SK-N-SH (cell line): ENCODE measurements around the gene ESCO1. TPM values are rescaled to one million over a fixed set of nuclear protein-coding genes. Genes with fewer than 3 reads are reported as not detected.
A peak's percentile ranks its signal among the peaks of the same experiment; 100 is the strongest.
"Not testable (repeated sequence)": the region's sequence is repeated elsewhere in the genome, so short reads cannot be mapped to it uniquely, and the experiment has no call there.

ENCODE experiments used
- CTCF ChIA-PET: fragments of 300-600, 350-600 bp; formaldehyde crosslinking; extraction: SDS; loops from one replicate; lab custom pipeline; 2021; lab: Yijun Ruan, JAX
- POLR2A ChIA-PET: fragments of 350-600 bp; sonication (Branson Sonifier 250); formaldehyde crosslinking; extraction: SDS; loops from one replicate; lab custom pipeline; 2020; ENCODE audit warnings: antibody characterized with exemption, inconsistent platforms; lab: Yijun Ruan, JAX
- DNase-seq: peaks from one replicate; pipeline ENCODE4 v3.0.0; 2012
- H2AFZ ChIP-seq: fragments of 200-600 bp; sonication (generic); 2 replicates; pipeline ENCODE4 v1.8.1; 2016; ENCODE audit warnings: antibody characterized with exemption, mild to moderate bottlenecking, low read depth
- H3F3A ChIP-seq: fragments of 200-600 bp; sonication (generic); replicated peaks from 2 replicates; pipeline ENCODE3; 2016; ENCODE audit warnings: antibody characterized with exemption, mild to moderate bottlenecking; ENCODE audit not compliant: insufficient read depth
- H3K27ac ChIP-seq, 2 experiments: fragments of 200-500 bp in 1 of 2; fragments of 200-600 bp in 1 of 2; sonication (Bioruptor generic) in 1 of 2; sonication (generic), shearing (Covaris generic) in 1 of 2; 2 replicates each; pipeline versions ENCODE4 v1.5.1 to v1.6.1; 2014 to 2016; ENCODE audit warnings: low read depth in 2 of 2, inconsistent platforms in 1 of 2, low read length in 1 of 2, mild to moderate bottlenecking in 1 of 2, mixed read lengths in 1 of 2
- H3K27me3 ChIP-seq: fragments of 200-600 bp; sonication (generic), shearing (Covaris generic); 2 replicates; pipeline ENCODE4 v1.6.1; 2016; ENCODE audit warnings: mixed run types; ENCODE audit not compliant: insufficient read depth
- H3K36me3 ChIP-seq, 2 experiments: fragments of 200-500 bp in 1 of 2; fragments of 200-600 bp in 1 of 2; sonication (Bioruptor generic) in 1 of 2; sonication (generic) in 1 of 2; replicated peaks in 1 of 2; 2 replicates each; pipeline versions ENCODE3 to v1.5.1; 2014 to 2016; ENCODE audit warnings: low read length in 1 of 2, mild to moderate bottlenecking in 1 of 2; ENCODE audit not compliant: insufficient read depth in 2 of 2, control insufficient read depth in 1 of 2
- H3K4me1 ChIP-seq, 2 experiments: fragments of 200-500 bp in 1 of 2; fragments of 200-600 bp in 1 of 2; sonication (Bioruptor generic) in 1 of 2; sonication (generic), shearing (Covaris generic) in 1 of 2; 2 replicates each; pipeline versions ENCODE4 v1.5.1 to v1.6.1; 2014 to 2016; ENCODE audit warnings: low read depth in 1 of 2, low read length in 1 of 2, mixed run types in 1 of 2; ENCODE audit not compliant: insufficient read depth in 2 of 2, control insufficient read depth in 1 of 2
- H3K4me2 ChIP-seq: fragments of 200-600 bp; sonication (generic), shearing (Covaris generic); 2 replicates; pipeline ENCODE4 v1.6.1; 2017; ENCODE audit warnings: mixed run types
- H3K4me3 ChIP-seq, 2 experiments: fragments of 200-500 bp in 1 of 2; fragments of 200-600 bp in 1 of 2; sonication (Bioruptor generic) in 1 of 2; sonication (generic), shearing (Covaris generic) in 1 of 2; 2 replicates each; pipeline versions ENCODE4 v1.5.1 to v1.8.1; 2014 to 2016; ENCODE audit warnings: low read depth in 2 of 2, inconsistent platforms in 1 of 2, low read length in 1 of 2, mild to moderate bottlenecking in 1 of 2, mixed read lengths in 1 of 2, moderate library complexity in 1 of 2
- H3K79me2 ChIP-seq: fragments of 200-600 bp; sonication (generic); 2 replicates; pipeline ENCODE4 v1.8.1; 2017; ENCODE audit warnings: mild to moderate bottlenecking; ENCODE audit not compliant: insufficient read depth
- H3K9ac ChIP-seq: fragments of 200-600 bp; sonication (generic); 2 replicates; pipeline ENCODE4 v1.6.1; 2017; ENCODE audit warnings: mixed run types
- H3K9me2 ChIP-seq: fragments of 200-600 bp; sonication (generic); 2 replicates; pipeline ENCODE4 v1.6.1; 2017; ENCODE audit warnings: mixed run types
- H3K9me3 ChIP-seq: fragments of 200-600 bp; sonication (generic); 2 replicates; pipeline ENCODE4 v1.6.1; 2017; ENCODE audit warnings: mixed run types, mild to moderate bottlenecking, moderate library complexity
- H4K20me1 ChIP-seq: fragments of 200-600 bp; sonication (generic); 2 replicates; pipeline ENCODE4 v1.6.1; 2017; ENCODE audit warnings: mild to moderate bottlenecking, mixed run types; ENCODE audit not compliant: insufficient read depth
- EZH2phosphoT487 ChIP-seq: fragments of 200-600 bp; sonication (generic); IDR thresholded peaks from 2 replicates; pipeline ENCODE4 v1.6.1; 2017; ENCODE audit warnings: low read depth, mixed run types, mild to moderate bottlenecking, antibody characterized with exemption, moderate library complexity, borderline replicate concordance
- FOSL2 ChIP-seq: IDR thresholded peaks from 2 replicates; pipeline ENCODE4 v1.4.0; 2012; ENCODE audit warnings: low read depth, mild to moderate bottlenecking, moderate library complexity, borderline replicate concordance
- FOXJ3 ChIP-seq: sonication (generic); formaldehyde crosslinking; IDR thresholded peaks from 2 replicates; pipeline ENCODE4 v1.5.1; 2020; ENCODE audit warnings: mild to moderate bottlenecking, missing genetic modification reagents
- JUND ChIP-seq: IDR thresholded peaks from 2 replicates; pipeline ENCODE4 v1.4.0; 2012
- MAX ChIP-seq: IDR thresholded peaks from 2 replicates; pipeline ENCODE4 v1.4.0; 2012; ENCODE audit warnings: low read depth
- MEF2A ChIP-seq: IDR thresholded peaks from 2 replicates; pipeline ENCODE4 v1.4.0; 2012; ENCODE audit warnings: low read depth, borderline replicate concordance
- RFX5 ChIP-seq: IDR thresholded peaks from 2 replicates; pipeline ENCODE4 v1.6.1; 2012; ENCODE audit warnings: mild to moderate bottlenecking, improper control_type of control experiment, low read length
- RXRA ChIP-seq: IDR thresholded peaks from 2 replicates; pipeline ENCODE4 v1.4.0; 2012; ENCODE audit warnings: low read depth, mild to moderate bottlenecking, borderline replicate concordance
- TAF1 ChIP-seq: IDR thresholded peaks from 2 replicates; pipeline ENCODE4 v1.6.1; 2012; ENCODE audit warnings: low read depth, mild to moderate bottlenecking, low read length, moderate library complexity, borderline replicate concordance
- USF1 ChIP-seq: IDR thresholded peaks from 2 replicates; pipeline ENCODE4 v1.4.0; 2012; ENCODE audit warnings: low read depth, borderline replicate concordance
- USF2 ChIP-seq: fragments of 150-350 bp; IDR thresholded peaks from 2 replicates; pipeline ENCODE4 v1.6.1; 2017; ENCODE audit warnings: antibody characterized with exemption, low read length, low read depth, borderline replicate concordance
- YY1 ChIP-seq: IDR thresholded peaks from 2 replicates; pipeline ENCODE4 v1.4.0; 2012; ENCODE audit warnings: low read depth, mild to moderate bottlenecking
- WGBS: methylation state at CpG from one replicate; pipeline ENCODE4 v1.1.6; 2017; ENCODE audit warnings: low lambda C conversion rate; 5-methylcytosine and 5-hydroxymethylcytosine counted together
- polyA plus RNA-seq, 3 experiments: library from polyadenylated mRNA; depleted of rRNA; stranded (reverse); fragments of >200 nt; gene quantifications; 2 replicates each; pipeline ENCODE4 v1.2.3, GENCODE V29; 2012

ESCO1 gene
- polyA plus RNA-seq, 1 of the 3 experiments (the other 2 are of a cell fraction) = 2.2 TPM

GRCh38 chr18:21600526-21601410 lies at the start of gene ESCO1 (continued):
- TF ChIP-seq USF2 (0 out of 2 replicates have a peak, but pooled peaks have one; percentile 21), TAF1 (peak; percentile 60), YY1 (peak; percentile 88), USF1 (peak; percentile 66; the same call in 1 of the 2 replicates), JUND (no peak), FOXJ3 (CRISPR knock-in tag) (no peak; the same call in 1 of the 2 replicates), FOSL2 (no peak), MEF2A (no peak), RFX5 (peak; percentile 95), EZH2phosphoT487 (no peak), MAX (peak; percentile 98)

- DNase-seq, POLR2A ChIA-PET, H4K20me1 ChIP-seq, H3K27ac ChIP-seq, H3K4me3 ChIP-seq, H3K27me3 ChIP-seq, H3K9ac ChIP-seq, H3K9me2 ChIP-seq, H2AFZ ChIP-seq, H3K9me3 ChIP-seq, H3K4me1 ChIP-seq, H3F3A ChIP-seq, H3K79me2 ChIP-seq, H3K36me3 ChIP-seq, H3K4me2 ChIP-seq: not testable (repeated sequence)
- WGBS = 98% methylated on average over 5 of the region's 5 CpGs
- CTCF ChIA-PET = interaction anchor here (1.8 kb wide), 1 partner anchor 40 kb away, joined by 8 read pairs; the partner anchor contains the start of gene ESCO1
Measured at GRCh38 chr18:21640375-21640774, 39.9 kb upstream of the ESCO1 start.

DNA sequence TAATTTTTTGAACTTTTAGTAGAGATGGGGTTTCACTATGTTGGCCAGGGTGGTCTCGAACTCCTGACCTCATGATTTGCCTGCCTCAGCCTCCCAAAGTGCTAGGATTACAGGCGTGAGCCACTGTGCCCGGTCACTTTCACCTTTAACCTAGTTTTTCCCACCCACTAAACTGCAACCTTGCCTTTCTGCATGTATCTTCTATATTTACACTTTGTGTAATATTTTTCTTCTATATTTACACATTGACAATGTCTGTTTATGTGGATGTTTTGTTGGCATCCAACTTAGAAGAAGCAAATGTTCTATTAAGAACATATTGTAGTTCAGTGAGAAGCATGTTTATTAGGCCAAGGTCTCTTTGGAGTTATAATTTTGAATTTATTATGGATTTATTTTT lies 38.3 kb upstream of the ESCO1 start:
- WGBS = 96% methylated on average over 3 of the region's 3 CpGs
- Histone ChIP-seq H3K27ac (no peak overlapping the region), H3K79me2 (no peaks in the 10 kb centered on the region), H3K4me3 (no peak overlapping the region), H3K9me2 (no peaks in the 10 kb centered on the region), H3K4me2 (no peak overlapping the region), H3K9me3 (no peaks in the 10 kb centered on the region), H3K27me3 (no peaks in the 10 kb centered on the region), H2AFZ (no peak overlapping the region), H4K20me1 (no peaks in the 10 kb centered on the region), H3K4me1 (peaks cover 0 to 2% of the 10 kb centered on the region in 2 experiments; a peak in 1 of 4 replicates), H3F3A (peaks cover 6% of the 10 kb centered on the region), H3K36me3 (peaks cover 0 to 3% of the 10 kb centered on the region in 2 experiments), H3K9ac (no peak overlapping the region)
- ChIA-PET CTCF (no interaction called here), POLR2A (no interaction called here)
- TF ChIP-seq RXRA = no peak
- no peak for DNase-seq
